Measurements from ENCODE around the gene CDK17.
"Not testable (repeated sequence)": the region's sequence is repeated elsewhere in the genome, so short reads cannot be mapped to it uniquely, and the experiment has no call there.

Gene CDK17

GRCh38 chr12:96356831-96357230, 43.4 kb downstream of the CDK17 start:
- no peak for DNase-seq (ENCODE audit: low read depth)
- TF ChIP-seq CTCF (IDR thresholded peaks at IDR 0.05; ENCODE audit: control insufficient read depth, extremely low read depth, insufficient read depth), result no peak
- H3K4me3 ChIP-seq (ENCODE audit: low read depth, low read length), result no peak overlapping the region

GRCh38 chr12:96354844-96355534, 45.2 kb downstream of the CDK17 start:
- no peak for DNase-seq (ENCODE audit: low read depth)
- TF ChIP-seq CTCF (IDR thresholded peaks at IDR 0.05; ENCODE audit: control insufficient read depth, extremely low read depth, insufficient read depth), result no peak
- no peak overlapping the region for H3K4me3 ChIP-seq (ENCODE audit: low read depth, low read length)

- no peak for TF ChIP-seq CTCF (IDR thresholded peaks at IDR 0.05; ENCODE audit: control insufficient read depth, extremely low read depth, insufficient read depth)
- DNase-seq (ENCODE audit: low read depth), result no peak
Observed at GRCh38 chr12:96354326-96354725, 45.9 kb downstream of the CDK17 start.

GRCh38 chr12:96352161-96352835, 47.9 kb downstream of the CDK17 start:
- no peak for DNase-seq (ENCODE audit: low read depth)
- H3K4me3 ChIP-seq (ENCODE audit: low read depth, low read length), result no peak overlapping the region
- TF ChIP-seq CTCF (IDR thresholded peaks at IDR 0.05; ENCODE audit: control insufficient read depth, extremely low read depth, insufficient read depth), result no peak

More at GRCh38 chr12:96354326-96354725, 45.9 kb downstream of the CDK17 start:
- no peak overlapping the region for H3K4me3 ChIP-seq (ENCODE audit: low read depth, low read length)

DNA sequence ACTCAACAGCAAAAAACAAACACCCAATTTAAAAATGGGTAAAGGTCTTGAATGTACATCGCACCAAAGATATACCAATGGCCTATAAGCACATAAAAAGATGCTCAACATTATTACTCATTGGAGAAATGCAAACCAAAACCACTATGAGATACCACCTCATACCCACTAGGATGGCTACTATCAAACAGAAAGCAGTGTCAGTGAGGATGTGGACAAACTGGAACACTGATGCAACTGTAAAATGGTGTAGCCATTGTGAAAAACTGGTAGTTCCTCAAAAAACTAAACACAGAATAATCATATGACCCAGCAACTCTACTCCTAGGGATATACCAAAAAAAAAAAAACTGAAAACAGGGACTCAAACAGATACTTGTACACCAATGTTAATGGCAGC, 49.3 kb downstream of the CDK17 start:
- TF ChIP-seq CTCF (IDR thresholded peaks at IDR 0.05; ENCODE audit: control insufficient read depth, extremely low read depth, insufficient read depth), result no peak
- H3K4me3 ChIP-seq (ENCODE audit: low read depth, low read length), result no peak overlapping the region
- DNase-seq (ENCODE audit: low read depth), result no peak

DNA sequence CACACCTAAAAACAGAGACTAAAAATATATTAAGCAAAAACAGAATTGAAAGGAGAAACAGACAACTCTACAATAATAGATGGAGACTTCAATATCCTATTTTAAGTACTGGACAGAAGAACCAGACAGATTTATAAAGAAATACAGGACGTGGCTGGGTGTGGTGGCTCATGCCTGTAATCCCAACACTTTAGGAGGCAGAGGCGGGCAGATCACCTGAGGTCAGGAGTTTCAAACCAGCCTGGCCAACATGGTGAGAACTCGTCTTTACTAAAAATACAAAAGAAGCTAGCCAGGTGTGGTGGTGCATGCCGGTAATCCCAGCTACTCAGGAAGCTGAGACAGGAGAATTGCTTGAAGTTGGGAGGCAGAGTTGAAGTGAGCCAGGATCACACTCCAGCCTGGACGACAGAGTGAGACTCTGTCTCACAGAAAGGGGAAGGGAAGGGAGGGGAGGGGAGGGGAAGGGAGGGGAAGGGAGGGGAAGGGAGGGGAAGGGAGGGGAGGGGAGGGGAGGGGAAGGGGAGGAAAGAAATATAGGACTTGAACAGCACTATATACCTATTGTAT, 53.0 kb downstream of the CDK17 start:
- DNase-seq (ENCODE audit: low read depth), result no peak
- no peak for TF ChIP-seq CTCF (IDR thresholded peaks at IDR 0.05; ENCODE audit: control insufficient read depth, extremely low read depth, insufficient read depth)
- H3K4me3 ChIP-seq (ENCODE audit: low read depth, low read length), result no peak overlapping the region

DNA sequence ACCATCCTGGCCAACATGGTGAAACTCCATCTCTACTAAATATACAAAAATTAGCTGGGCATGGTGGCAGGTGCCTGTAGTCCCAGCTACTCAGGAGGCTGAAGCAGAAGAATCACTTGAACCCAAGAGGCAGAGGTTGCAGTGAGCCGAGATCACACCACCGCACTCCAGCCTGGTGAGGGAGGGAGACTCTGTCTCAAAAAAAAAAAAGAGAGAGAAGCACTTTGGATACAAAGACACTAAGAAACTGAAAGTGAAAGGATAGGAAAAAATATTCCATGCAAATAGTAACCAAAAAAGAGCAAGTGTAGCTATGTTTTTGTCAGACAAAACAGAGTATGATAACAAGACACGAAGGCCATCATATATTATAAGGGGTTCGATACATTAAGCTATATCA, 53.5 kb downstream of the CDK17 start:
- H3K4me3 ChIP-seq (ENCODE audit: low read depth, low read length); DNase-seq (ENCODE audit: low read depth): not testable (repeated sequence)

All from LNCaP clone FGC (cell line).